C1 segment of cervical spinal cord (tissue), 14 donors: ENCODE measurements around the gene SVIL.
"Not testable (repeated sequence)": the region's sequence is repeated elsewhere in the genome, so short reads cannot be mapped to it uniquely, and the experiment has no call there.

Experiments
- DNase-seq, 14 donors: peaks; one replicate each; lab custom pipeline; 2025; lab: John Stamatoyannopoulos, UW

SVIL gene

DNA sequence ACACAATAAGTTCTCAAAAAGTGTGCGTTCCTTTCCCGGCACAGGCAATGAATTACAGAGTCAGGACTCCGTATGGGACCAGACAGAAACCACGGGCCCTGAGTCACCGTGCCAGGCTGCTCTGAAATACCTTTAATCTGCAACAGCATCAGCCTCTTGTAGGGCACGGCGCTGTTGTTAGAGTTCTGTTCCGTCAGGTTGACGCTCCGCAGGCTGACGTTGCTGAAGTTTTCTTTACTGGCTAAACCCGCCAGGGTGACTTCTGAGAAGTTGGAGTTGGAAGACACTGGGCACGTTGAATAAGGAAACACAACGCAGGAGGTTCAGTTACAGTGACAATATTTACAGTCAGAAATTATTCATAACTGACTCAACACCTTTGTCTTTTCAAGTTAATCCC, 146.3 kb downstream of the SVIL start:
- DNase-seq, result not testable (repeated sequence)

DNA sequence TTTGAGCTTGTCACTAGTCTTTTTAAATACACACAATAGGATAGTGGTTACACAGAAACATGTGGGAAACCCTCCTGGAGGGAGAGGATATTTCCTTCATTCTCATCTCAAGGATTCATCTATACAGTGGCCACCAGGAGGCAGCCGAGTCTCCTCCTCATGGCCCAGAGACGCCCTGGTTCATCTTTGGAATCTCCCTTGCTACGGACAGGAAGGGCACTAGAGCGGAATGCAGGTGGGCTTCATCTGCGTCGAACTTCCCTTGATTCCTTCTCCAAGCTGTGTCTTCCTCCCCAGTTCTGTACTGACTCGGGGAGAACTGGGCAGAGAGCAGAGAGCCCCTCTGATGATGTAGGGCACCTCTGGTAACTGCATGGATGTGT, 146.9 kb downstream of the SVIL start:
- DNase-seq, result not testable (repeated sequence)

- DNase-seq, result not testable (repeated sequence)
These were observed 147.5 kb downstream of the SVIL start for GRCh38 chr10:29487032-29487883.

GRCh38 chr10:29486433-29486832, 148.3 kb downstream of the SVIL start:
- DNase-seq, result no peak

GRCh38 chr10:29484677-29485076, 150.1 kb downstream of the SVIL start:
- DNase-seq, result not testable (repeated sequence)

- peak in 2 of 14 donors; percentile 9 to 12 for DNase-seq
These were observed 152.0 kb downstream of the SVIL start for GRCh38 chr10:29482591-29483431.

DNA sequence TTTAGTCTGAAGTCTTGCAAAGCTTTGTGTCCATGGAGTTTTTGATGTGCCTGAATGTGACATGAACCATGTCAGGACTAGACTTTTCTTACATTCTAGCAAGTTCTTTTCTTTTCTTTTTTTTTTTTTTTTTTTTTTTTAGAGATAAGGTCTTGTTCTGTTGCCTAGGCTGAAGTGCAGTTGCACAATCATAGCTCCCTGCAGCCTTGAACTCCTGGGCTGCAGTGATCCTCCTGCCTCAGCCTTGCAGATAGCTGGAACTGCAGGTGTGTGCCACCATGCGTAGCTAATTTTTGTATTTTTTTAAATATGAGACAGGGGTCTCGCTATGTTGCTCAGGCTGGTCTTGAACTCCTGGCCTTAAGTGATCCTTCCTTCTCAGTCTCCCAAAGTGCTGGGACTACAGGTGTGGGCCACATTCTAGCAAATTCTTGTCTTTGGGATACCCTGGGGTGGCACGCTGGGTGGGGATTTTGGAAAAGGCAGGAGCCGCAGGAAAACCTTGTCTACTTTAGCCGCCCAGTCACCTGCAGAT, 152.8 kb downstream of the SVIL start:
- no peak for DNase-seq

- DNase-seq, result no peak
These were observed 154.5 kb downstream of the SVIL start for GRCh38 chr10:29479981-29480954.

DNA sequence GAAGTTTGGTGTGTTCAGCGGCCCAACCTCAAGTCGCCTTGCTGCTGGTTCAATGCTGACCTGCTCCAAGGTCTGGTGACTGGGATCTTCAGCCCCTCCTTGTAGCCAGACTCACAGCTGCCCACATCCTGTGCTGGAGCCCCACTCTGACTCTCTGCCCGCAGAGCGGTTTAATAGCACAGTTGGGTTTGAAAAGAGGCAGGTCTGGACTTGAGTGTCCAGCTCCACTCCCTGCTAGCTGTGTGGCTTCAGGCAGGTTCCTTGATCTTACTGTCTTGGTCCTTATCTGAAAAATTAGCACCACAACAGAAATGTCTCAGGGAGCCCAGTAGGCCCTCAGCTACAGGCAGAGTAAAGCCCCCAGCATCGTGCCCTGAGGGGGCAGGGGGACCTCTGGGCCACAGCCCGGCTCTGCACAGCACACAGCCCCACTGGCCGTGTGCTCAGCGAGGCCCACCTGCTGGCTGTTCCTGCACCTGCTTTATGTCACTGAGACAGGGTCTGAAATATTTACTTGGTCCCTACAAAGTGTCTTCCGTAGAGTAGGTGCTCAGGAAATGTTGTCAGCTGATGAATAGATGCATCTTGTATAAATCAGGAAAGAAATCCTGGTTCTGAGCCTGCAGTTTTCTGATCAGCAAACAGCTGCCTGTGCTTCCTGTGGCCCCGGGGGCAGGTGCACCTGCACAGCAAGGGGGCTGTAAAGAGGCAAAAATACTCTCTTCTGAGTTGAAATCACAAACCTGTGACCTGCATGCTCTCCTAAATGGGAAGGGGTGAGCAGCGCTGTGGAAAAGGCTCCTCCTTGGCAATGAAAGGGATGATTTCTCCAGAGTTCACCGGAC, 155.5 kb downstream of the SVIL start:
- no peak for DNase-seq

- no peak for DNase-seq
These were observed 161.2 kb downstream of the SVIL start for GRCh38 chr10:29473406-29474100.

- DNase-seq, result no peak
These were observed 161.7 kb downstream of the SVIL start for GRCh38 chr10:29473087-29473356.

DNA sequence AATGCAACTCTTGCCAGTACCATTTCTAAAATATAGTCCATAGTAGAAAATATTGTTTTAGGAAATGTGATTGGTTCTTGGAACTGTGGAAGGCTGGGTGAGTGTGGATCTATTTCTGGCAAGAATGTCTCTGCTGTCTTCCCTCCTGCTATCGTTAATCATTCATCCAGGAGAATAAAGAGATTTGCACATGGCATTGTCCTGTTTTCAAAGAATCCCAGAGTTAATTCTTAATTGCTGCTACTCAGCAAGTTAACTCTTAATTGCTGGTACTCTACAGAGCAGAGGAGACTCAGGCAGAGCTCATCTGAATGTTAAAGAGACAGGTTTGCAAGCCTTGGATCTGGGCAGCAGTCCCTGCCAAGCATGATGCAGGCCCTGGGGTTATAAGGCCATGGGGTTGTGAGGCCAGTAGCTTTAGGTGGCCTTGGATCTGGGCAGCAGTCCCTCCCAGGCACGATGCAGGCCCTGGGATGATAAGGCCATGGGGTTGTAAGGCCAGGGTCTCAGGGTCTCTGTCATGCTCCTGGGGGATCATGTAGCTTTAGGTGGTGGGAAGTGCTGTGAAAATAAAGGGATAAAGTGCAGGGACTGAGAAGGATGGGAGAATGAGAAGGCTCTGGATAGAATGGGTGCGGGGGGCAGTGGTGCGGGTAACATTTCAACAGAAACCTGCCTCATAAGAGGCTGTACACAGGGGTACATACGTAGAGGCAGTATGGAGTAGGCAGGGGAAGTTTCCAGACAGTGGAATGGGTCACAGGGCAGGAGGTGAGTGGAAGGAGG, 162.3 kb downstream of the SVIL start:
- DNase-seq, result no peak

GRCh38 chr10:29471544-29471859, 163.3 kb downstream of the SVIL start:
- DNase-seq, result no peak

DNA sequence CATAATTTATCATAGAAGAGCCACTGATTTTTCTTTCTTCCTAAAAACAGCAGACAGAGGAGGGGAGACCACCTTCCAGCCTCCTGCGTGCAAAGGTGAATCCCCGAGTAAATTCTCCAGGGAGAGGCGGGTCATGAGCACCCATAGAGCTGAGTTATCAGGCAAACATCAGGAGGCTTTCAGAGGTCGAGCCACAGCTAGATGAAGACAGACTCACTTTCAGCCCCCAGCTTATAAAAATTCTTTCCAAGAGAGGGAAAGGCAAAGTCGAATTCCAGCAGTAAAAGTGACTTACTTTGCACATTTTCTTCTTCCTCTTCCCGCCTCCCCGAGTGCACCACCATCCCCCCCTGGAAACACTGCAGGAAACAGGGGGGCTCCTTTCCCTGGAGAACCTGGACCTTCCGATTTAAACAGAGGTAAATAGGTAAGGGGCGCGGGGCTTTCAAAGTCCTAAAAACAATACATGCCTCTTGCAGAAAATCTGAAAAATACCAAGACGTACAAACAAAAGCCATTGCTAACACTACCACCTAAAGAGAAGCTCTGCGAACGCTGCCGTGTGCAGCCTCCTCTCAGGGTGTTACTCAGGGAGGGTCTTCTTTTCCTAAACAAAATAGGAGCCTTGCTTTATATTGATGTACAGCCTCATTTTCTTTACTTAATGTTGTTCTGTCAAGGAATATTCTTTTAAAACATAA, 163.8 kb downstream of the SVIL start:
- no peak for DNase-seq

DNA sequence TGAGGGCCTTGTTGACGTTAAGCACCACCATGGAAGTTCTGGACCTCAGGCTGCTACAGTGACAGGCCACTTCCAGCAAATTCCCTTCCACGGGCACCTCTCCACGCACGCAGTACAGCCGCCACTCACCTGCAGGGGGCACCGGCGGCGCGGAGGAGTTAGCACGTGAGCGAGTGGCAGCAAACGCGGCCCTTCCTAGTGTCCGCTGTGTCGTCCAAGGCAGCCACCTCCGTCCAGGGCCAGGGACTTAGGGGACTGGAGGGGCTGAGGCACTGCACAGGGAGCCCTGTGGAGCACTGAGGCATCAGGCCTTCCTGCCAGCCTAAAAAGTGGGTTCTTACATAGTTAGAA, 164.4 kb downstream of the SVIL start:
- DNase-seq, result no peak

GRCh38 chr10:29469481-29470354, 165.1 kb downstream of the SVIL start:
- no peak for DNase-seq

GRCh38 chr10:29465384-29465783, 169.4 kb downstream of the SVIL start:
- DNase-seq, result no peak

- DNase-seq, result not testable (repeated sequence)
These were observed 170.1 kb downstream of the SVIL start for GRCh38 chr10:29464671-29465171.
